GM12891 (cell line): ENCODE measurements around the gene FLT4.

Source experiments
- PAX5 ChIP-seq: IDR thresholded peaks from 2 replicates; pipeline ENCODE4 v1.6.1; 2011; ENCODE audit warnings: low read length, moderate library complexity, mild to moderate bottlenecking; ENCODE audit not compliant: insufficient read depth, severe bottlenecking
- POLR2A ChIP-seq: IDR thresholded peaks from 2 replicates; pipeline ENCODE4 v1.6.1; 2011; ENCODE audit warnings: low read depth, low read length, control low read depth
- POLR2AphosphoS5 ChIP-seq: IDR thresholded peaks from 2 replicates; pipeline ENCODE4 v1.6.1; 2011; ENCODE audit warnings: low read depth, low read length, control low read depth
- POU2F2 ChIP-seq: IDR thresholded peaks from 2 replicates; pipeline ENCODE4 v1.6.1; 2011; ENCODE audit warnings: low read depth, mild to moderate bottlenecking, control low read depth, low read length, moderate library complexity
- SPI1 ChIP-seq: IDR thresholded peaks from 2 replicates; pipeline ENCODE4 v1.6.1; 2011; ENCODE audit warnings: low read depth, low read length, control low read depth
- TAF1 ChIP-seq: IDR thresholded peaks from 2 replicates; pipeline ENCODE4 v1.6.1; 2011; ENCODE audit warnings: low read depth, low read length, control low read depth

- TF ChIP-seq POLR2A (no peak), PAX5 (no peak), POLR2AphosphoS5 (no peak), TAF1 (no peak), SPI1 (no peak), POU2F2 (no peak)
Measured at GRCh38 chr5:180595046-180595379, 54.4 kb downstream of the FLT4 start.
